HEK293 (cell line): ENCODE measurements around the gene TMEM198.
A peak's percentile ranks its signal among the peaks of the same experiment; 100 is the strongest.

Experiments used
- CTCF ChIA-PET: fragments of 350-600 bp; formaldehyde crosslinking; extraction: SDS; loops from one replicate; lab custom pipeline; 2021; ENCODE audit warnings: antibody characterized with exemption; lab: Yijun Ruan, JAX
- POLR2A ChIA-PET: fragments of 300-600 bp; formaldehyde crosslinking; extraction: SDS; loops from one replicate; lab custom pipeline; 2020; ENCODE audit warnings: antibody characterized with exemption, inconsistent platforms; lab: Yijun Ruan, JAX
- H3K27ac ChIP-seq: fragments of 200-500 bp; sonication (Bioruptor generic); 2 replicates; pipeline ENCODE4 v1.5.1; 2014; ENCODE audit warnings: low read depth, low read length, control low read depth, inconsistent platforms; ENCODE audit errors: extremely low read depth
- H3K36me3 ChIP-seq, 2 experiments: fragments of 200-500 bp in 1 of 2; sonication (Bioruptor generic) in 1 of 2; 1 replicate in 1 of 2; 2 replicates in 1 of 2; pipeline ENCODE4 v1.5.1; 2014 to 2017; ENCODE audit warnings: inconsistent platforms in 2 of 2, low read length in 2 of 2; ENCODE audit not compliant: control insufficient read depth in 2 of 2, insufficient read depth in 1 of 2
- H3K4me1 ChIP-seq: fragments of 200-500 bp; sonication (Bioruptor generic); 2 replicates; pipeline ENCODE4 v1.5.1; 2014; ENCODE audit warnings: mild to moderate bottlenecking, low read length, inconsistent platforms; ENCODE audit not compliant: control insufficient read depth, insufficient read depth
- H3K4me3 ChIP-seq: 2 replicates; pipeline ENCODE4 v1.5.1; 2011; ENCODE audit warnings: low read depth, mild to moderate bottlenecking, control low read depth, low read length, moderate library complexity
- H3K9me3 ChIP-seq: fragments of 200-500 bp; sonication (Bioruptor generic); 2 replicates; pipeline ENCODE4 v1.5.1; 2014; ENCODE audit warnings: low read depth, low read length, inconsistent platforms; ENCODE audit not compliant: control insufficient read depth, insufficient read depth
- AEBP2 ChIP-seq: fragments of 450-650 bp; formaldehyde crosslinking; IDR thresholded peaks from 2 replicates; pipeline ENCODE4 v1.5.1; 2016; ENCODE audit warnings: missing biosample characterization, missing genetic modification characterization, borderline replicate concordance
- ELK4 ChIP-seq: IDR thresholded peaks from 2 replicates; pipeline ENCODE4 v1.6.1; 2011; ENCODE audit warnings: mild to moderate bottlenecking, low read depth, low read length, borderline replicate concordance
- GLIS1 ChIP-seq: fragments of 450-650 bp; formaldehyde crosslinking; IDR thresholded peaks from 2 replicates; pipeline ENCODE4 v1.5.1; 2016; ENCODE audit warnings: missing biosample characterization, missing genetic modification characterization
- HOXC10 ChIP-seq: sonication (generic); formaldehyde crosslinking; IDR thresholded peaks from 2 replicates; pipeline ENCODE4 v1.8.1; 2023; ENCODE audit warnings: mild to moderate bottlenecking, missing genetic modification reagents
- REST ChIP-seq: fragments of 450-650 bp; formaldehyde crosslinking; IDR thresholded peaks from 2 replicates; pipeline ENCODE4 v1.5.1; 2016; ENCODE audit warnings: missing biosample characterization, missing genetic modification characterization
- TCF7L2 ChIP-seq: IDR thresholded peaks from 2 replicates; pipeline ENCODE4 v1.6.1; 2011; ENCODE audit warnings: low read depth, mild to moderate bottlenecking, inconsistent platforms, low read length, moderate library complexity, borderline replicate concordance
- YY1 ChIP-seq: fragments of 450-650 bp; formaldehyde crosslinking; IDR thresholded peaks from 2 replicates; pipeline ENCODE4 v1.5.1; 2018; ENCODE audit warnings: missing biosample characterization, missing genetic modification characterization
- YY2 ChIP-seq: fragments of 450-650 bp; formaldehyde crosslinking; IDR thresholded peaks from 2 replicates; pipeline ENCODE4 v1.5.1; 2016; ENCODE audit warnings: missing biosample characterization, missing genetic modification characterization
- ZBTB1 ChIP-seq: fragments of 450-650 bp; formaldehyde crosslinking; IDR thresholded peaks from 2 replicates; pipeline ENCODE4 v1.5.1; 2016; ENCODE audit warnings: missing biosample characterization, missing genetic modification characterization
- ZNF121 ChIP-seq: fragments of 450-650 bp; formaldehyde crosslinking; IDR thresholded peaks from 2 replicates; pipeline ENCODE4 v1.5.1; 2016; ENCODE audit warnings: missing biosample characterization, missing genetic modification characterization
- ZNF223 ChIP-seq: fragments of 450-650 bp; formaldehyde crosslinking; IDR thresholded peaks from 2 replicates; pipeline ENCODE4 v1.5.1; 2016; ENCODE audit warnings: missing biosample characterization, missing genetic modification characterization
- ZNF366 ChIP-seq: fragments of 450-650 bp; formaldehyde crosslinking; conservative IDR thresholded peaks from 2 replicates; pipeline ENCODE4 v1.5.1; 2016; ENCODE audit warnings: missing biosample characterization, missing genetic modification characterization
- ZNF398 ChIP-seq: fragments of 450-650 bp; formaldehyde crosslinking; IDR thresholded peaks from 2 replicates; pipeline ENCODE4 v1.5.1; 2017; ENCODE audit warnings: missing biosample characterization, missing genetic modification characterization
- ZNF473 ChIP-seq: fragments of 450-650 bp; formaldehyde crosslinking; IDR thresholded peaks from 2 replicates; pipeline ENCODE4 v1.5.1; 2017; ENCODE audit warnings: missing biosample characterization, missing genetic modification characterization
- ZNF501 ChIP-seq: fragments of 450-650 bp; formaldehyde crosslinking; IDR thresholded peaks from 2 replicates; pipeline ENCODE4 v1.5.1; 2016; ENCODE audit warnings: missing biosample characterization, missing genetic modification characterization
- ZNF521 ChIP-seq: fragments of 450-650 bp; formaldehyde crosslinking; IDR thresholded peaks from 2 replicates; pipeline ENCODE4 v1.5.1; 2017; ENCODE audit warnings: missing biosample characterization, mild to moderate bottlenecking, missing genetic modification characterization
- ZNF544 ChIP-seq: fragments of 450-650 bp; formaldehyde crosslinking; IDR thresholded peaks from 2 replicates; pipeline ENCODE4 v1.5.0; 2017; ENCODE audit warnings: missing biosample characterization, missing genetic modification characterization
- ZNF558 ChIP-seq: fragments of 450-650 bp; formaldehyde crosslinking; IDR thresholded peaks from 2 replicates; pipeline ENCODE4 v1.5.1; 2016; ENCODE audit warnings: missing biosample characterization, missing genetic modification characterization
- ZNF560 ChIP-seq: fragments of 450-650 bp; formaldehyde crosslinking; IDR thresholded peaks from 2 replicates; pipeline ENCODE4 v1.5.1; 2017; ENCODE audit warnings: missing biosample characterization, missing genetic modification characterization, borderline replicate concordance
- ZNF621 ChIP-seq: fragments of 450-650 bp; formaldehyde crosslinking; IDR thresholded peaks from 2 replicates; pipeline ENCODE4 v1.5.1; 2017; ENCODE audit warnings: missing biosample characterization, missing genetic modification characterization
- ZNF629 ChIP-seq: fragments of 450-650 bp; formaldehyde crosslinking; IDR thresholded peaks from 2 replicates; pipeline ENCODE4 v1.5.1; 2017; ENCODE audit warnings: missing biosample characterization, missing genetic modification characterization
- ZNF747 ChIP-seq: fragments of 450-650 bp; formaldehyde crosslinking; IDR thresholded peaks from 2 replicates; pipeline ENCODE4 v1.5.1; 2016; ENCODE audit warnings: missing biosample characterization, missing genetic modification characterization
- ZNF791 ChIP-seq: fragments of 450-650 bp; formaldehyde crosslinking; IDR thresholded peaks from 2 replicates; pipeline ENCODE4 v1.5.1; 2016; ENCODE audit warnings: missing biosample characterization, missing genetic modification characterization
- ZNF837 ChIP-seq: fragments of 450-650 bp; formaldehyde crosslinking; IDR thresholded peaks from 2 replicates; pipeline ENCODE4 v1.5.1; 2016; ENCODE audit warnings: missing biosample characterization, missing genetic modification characterization
- ZNF843 ChIP-seq: fragments of 450-650 bp; formaldehyde crosslinking; IDR thresholded peaks from 2 replicates; pipeline ENCODE4 v1.5.1; 2016; ENCODE audit warnings: missing biosample characterization, missing genetic modification characterization
- TF ChIP-seq, protein P1 (sequence below): fragments of 450-650 bp; formaldehyde crosslinking; IDR thresholded peaks from 2 replicates; pipeline ENCODE4 v1.5.1; 2016; ENCODE audit warnings: missing biosample characterization, missing genetic modification characterization

TMEM198 gene, protein sequence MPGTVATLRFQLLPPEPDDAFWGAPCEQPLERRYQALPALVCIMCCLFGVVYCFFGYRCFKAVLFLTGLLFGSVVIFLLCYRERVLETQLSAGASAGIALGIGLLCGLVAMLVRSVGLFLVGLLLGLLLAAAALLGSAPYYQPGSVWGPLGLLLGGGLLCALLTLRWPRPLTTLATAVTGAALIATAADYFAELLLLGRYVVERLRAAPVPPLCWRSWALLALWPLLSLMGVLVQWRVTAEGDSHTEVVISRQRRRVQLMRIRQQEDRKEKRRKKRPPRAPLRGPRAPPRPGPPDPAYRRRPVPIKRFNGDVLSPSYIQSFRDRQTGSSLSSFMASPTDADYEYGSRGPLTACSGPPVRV

DNA sequence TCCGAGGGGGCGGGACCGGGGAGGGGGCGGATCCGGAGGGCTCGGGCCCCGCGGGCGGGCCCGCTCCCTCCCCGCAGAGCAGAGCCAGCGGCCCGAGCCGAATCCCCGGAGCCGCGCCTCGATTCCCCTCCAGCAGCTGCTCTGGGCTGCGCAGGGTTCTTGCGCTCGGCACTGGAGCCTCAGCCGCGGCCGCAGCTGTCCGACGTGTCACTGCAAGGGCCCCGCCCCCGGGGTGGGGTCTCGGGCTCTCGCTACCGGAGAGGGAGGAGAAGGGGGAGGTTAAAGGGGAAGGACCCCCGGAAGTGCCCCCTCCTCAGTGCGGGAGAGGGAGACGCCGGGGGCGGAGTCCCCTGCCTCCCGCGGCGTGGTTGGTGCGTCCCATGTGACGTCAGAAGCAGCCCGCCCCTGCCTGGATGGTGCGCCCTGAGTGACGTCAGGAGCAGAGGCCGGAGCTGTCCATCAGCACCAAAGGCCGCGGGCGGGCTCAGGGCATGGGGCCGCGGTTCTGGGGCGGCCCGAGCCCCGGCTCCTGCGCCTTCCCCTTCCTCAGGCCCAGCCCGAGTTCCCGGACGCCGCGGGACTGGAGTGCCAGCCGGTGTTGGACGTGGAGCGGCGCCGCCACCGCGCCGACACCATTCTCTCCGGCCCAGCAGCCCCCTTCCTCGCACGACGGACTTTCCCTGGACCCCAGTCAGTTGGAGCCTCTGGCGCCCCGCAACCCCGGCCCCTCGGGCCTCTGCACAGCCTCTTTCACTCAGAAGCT, at the start of gene TMEM198, which contains the start of gene CHPF:
TMEM198 (plus strand) TSS at position 433 of the 763 bp plus-strand sequence. CDS start 700 bp downstream, outside the sequence.
CHPF (minus strand) TSS at position 214 of the 763 bp plus-strand sequence. CDS start 271 bp downstream, outside the sequence.
- POLR2A ChIA-PET, result interaction anchor here (0.7 to 2.1 kb wide), 9 partner anchors 9 to 337 kb away, joined by 3 to 18 read pairs (median 5); partner anchors contain the start of genes DNPEP, GMPPA, OBSL1 and STK11IP
- H3K36me3 ChIP-seq, result peaks cover 0 to 30% of the 10 kb centered on the region in 2 experiments; a peak in 1 of 3 replicates
- no peaks in the 10 kb centered on the region for H3K4me1 ChIP-seq
- peak within 1 kb of the TSS; percentile 69 for H3K4me3 ChIP-seq
- CTCF ChIA-PET, result interaction anchor here (0.6 to 7.2 kb wide), 6 partner anchors 14 to 1549 kb away, joined by 3 to 112 read pairs (median 8); no protein-coding TSS in a partner anchor
- no peaks in the 10 kb centered on the region for H3K9me3 ChIP-seq
- peak within 1 kb of the TSS; percentile 73; the same call in 1 of the 2 replicates for H3K27ac ChIP-seq
- no peak for TF ChIP-seq ZNF791 (tag by site-specific recombination)
- no peak for TF ChIP-seq ZNF837
- TF ChIP-seq ZBTB1, result no peak
- no peak for TF ChIP-seq ZNF473 (tag by site-specific recombination)
- no peak for TF ChIP-seq ZNF621
- no peak for TF ChIP-seq YY1 (tag by site-specific recombination)
- TF ChIP-seq HOXC10 (CRISPR knock-in tag), result no peak
- TF ChIP-seq ZNF560 (tag by site-specific recombination), result no peak
- TF ChIP-seq REST (tag by site-specific recombination), result peak; percentile 98
- TF ChIP-seq, protein P1, sequence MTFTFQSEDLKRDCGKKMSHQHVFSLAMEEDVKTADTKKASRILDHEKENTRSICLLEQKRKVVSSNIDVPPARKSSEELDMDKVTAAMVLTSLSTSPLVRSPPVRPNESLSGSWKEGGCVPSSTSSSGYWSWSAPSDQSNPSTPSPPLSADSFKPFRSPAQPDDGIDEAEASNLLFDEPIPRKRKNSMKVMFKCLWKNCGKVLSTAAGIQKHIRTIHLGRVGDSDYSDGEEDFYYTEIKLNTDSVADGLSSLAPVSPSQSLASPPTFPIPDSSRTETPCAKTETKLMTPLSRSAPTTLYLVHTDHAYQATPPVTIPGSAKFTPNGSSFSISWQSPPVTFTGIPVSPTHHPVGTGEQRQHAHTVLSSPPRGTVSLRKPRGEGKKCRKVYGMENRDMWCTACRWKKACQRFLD (tag by site-specific recombination), result no peak
- TF ChIP-seq ZNF121 (tag by site-specific recombination), result no peak
- TF ChIP-seq ZNF521, result no peak
- TF ChIP-seq AEBP2 (tag by site-specific recombination), result no peak
- no peak for TF ChIP-seq YY2 (tag by site-specific recombination)
- no peak for TF ChIP-seq ZNF223 (tag by site-specific recombination)
- TF ChIP-seq ZNF747 (tag by site-specific recombination), result no peak
- no peak for TF ChIP-seq ZNF558
- TF ChIP-seq ZNF501 (tag by site-specific recombination), result 0 out of 2 replicates have a peak, but pooled peaks have one; percentile 37
- no peak for TF ChIP-seq ZNF544 (tag by site-specific recombination)
- TF ChIP-seq GLIS1, result peak; percentile 80
- TF ChIP-seq ELK4, result peak; percentile 77; the same call in 1 of the 2 replicates
- TF ChIP-seq ZNF629 (tag by site-specific recombination), result peak; percentile 99
- TF ChIP-seq ZNF366 (tag by site-specific recombination), result no peak; the same call in 1 of the 2 replicates
- peak; percentile 98 for TF ChIP-seq ZNF398
- no peak for TF ChIP-seq ZNF843 (tag by site-specific recombination)
- TF ChIP-seq TCF7L2, result no peak
